CD4-positive, alpha-beta T cell treated with Interleukin-17A for 1 hour (primary cell): ENCODE measurements around the gene MAN2A1.

Source experiments
- DNase-seq: peaks from one replicate; pipeline ENCODE4 v3.0.0-alpha.2; 2020

Gene MAN2A1

DNA sequence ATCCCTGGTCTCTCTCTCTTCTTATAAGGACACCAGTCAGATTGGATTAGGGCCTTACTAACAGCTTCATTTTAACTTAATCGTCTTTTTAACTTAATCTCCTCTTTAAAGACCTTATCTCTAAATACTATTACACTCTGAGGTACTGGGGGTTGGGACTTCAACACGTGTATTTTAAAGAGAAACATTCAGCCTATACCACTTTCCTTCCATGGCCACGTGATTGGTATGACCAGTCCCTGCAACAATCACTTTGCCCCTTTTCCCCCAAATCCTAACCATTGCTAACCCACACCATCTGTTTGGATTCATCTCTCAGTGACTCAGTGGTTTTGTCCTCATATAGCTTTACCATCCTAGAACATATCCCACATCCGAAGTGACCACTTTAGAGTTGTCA is 3.8 kb upstream of the MAN2A1 start:
- no peak for DNase-seq

DNA sequence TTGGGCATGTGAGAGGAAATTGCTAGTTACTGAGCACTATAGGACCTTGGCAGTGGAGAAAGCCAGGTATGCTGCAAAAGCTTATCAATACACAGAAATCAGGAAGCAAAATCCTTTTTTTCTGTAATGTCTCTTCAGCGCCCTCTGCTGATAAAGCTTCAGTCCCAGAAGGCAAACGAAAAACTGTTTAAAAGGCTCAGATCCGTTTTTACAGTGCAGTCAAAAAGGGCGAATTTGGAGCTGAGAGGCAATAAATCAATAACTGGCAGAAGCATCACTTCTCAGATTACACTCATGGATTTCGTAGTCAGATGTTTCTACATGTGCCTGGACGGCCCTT is 1.1 kb upstream of the MAN2A1 start:
- DNase-seq = peak; percentile 57

DNA sequence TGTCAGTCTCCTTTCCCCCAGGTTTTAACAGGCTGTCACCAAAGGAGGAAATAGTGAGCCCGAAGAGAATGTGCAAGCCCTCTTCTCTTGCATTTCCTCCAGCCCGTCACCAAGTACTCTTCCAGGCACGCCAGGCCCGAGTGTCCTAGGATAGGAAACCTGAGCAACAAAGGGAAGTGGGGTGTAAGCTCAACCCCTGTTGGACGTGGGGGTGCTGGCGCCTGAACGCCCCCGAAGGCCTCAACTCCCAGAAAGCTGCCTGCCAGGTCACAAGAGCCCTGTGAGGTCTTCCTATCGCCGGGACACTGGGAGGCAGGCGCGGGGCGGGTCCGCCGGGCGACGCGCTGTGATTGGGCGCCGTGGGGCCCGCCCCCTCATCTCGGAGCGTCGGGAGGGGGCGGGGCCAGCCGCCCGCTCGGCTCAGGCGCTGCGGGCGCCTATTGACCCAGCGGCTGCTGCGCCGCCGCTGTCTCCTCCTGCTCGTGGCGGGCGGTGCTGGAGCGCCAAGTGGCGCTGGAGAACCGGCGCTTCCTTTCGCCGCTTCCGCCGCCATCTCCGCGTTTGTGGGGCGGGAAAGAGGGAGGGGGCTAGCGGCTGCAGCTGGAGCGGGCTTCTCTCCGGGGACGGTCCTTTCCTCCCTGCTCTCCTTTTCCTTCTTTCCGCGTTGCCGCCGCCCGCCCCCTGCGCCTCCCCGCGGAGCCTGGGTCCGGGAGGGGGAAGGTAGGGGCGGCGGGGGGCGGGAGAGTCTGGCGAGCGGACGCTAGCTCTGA is 572 bp upstream of the MAN2A1 start:
- DNase-seq = peak; percentile 81

DNA sequence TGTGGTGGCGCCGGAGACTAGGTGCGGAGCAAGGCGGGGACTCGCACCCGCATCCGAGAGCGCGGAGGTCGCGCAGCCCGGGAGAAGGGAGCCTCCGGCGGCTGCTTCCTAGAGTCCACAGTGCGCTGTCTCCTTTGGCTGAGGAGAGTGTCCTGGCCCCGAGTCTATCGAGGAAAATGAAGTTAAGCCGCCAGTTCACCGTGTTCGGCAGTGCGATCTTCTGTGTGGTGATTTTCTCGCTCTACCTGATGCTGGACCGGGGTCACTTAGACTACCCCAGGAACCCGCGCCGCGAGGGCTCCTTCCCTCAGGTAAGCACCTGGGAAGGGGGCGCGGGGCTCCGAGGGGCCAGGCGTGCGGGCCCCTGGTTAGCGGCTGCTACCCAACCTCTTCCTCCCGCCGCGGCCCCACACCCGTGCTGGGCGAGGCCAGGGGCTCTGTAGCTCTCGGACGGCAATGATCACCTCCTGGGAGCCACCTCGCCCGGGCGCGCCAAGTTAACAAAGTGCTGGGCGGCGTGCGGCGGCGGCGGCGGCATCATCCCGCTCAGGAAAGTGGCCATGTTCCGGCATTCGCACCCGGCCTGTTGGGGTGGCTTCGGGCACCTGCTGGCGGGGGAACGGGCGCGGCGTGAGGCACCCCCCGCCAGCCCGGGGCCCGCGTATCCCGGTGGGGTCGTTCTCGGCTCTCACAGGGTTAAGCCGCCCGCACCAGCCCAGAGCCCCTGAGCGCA is 681 bp downstream of the MAN2A1 start:
- no peak for DNase-seq

DNA sequence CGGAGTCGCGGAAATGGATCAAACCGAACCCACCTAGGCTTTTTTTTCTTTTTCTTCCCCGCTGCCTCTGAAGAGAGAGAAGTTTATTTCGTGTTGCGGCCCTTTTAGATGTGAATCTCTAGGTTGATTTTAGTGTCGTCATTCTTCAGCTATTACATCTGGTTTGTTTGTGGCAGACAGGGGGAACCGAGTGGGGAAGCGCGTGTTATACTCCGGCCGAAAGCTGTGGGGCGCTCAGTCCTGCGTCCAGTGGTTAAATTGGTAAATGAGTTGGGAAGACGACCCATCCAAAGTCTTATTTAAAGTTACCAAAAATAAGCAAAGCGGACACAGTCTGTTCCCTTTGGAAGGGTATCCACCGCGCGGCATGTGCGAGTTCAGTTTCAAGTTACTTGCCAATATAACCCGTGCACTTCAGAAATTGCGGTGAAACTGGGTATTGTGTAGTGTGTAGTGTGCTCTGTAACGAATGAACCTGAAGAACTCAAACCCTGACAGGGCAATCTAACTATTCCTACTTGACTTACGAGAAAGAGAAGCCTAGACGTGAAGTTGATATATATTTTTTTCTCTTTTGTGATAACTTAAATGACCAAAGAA is 1.3 kb downstream of the MAN2A1 start:
- peak; percentile 74 for DNase-seq

DNA sequence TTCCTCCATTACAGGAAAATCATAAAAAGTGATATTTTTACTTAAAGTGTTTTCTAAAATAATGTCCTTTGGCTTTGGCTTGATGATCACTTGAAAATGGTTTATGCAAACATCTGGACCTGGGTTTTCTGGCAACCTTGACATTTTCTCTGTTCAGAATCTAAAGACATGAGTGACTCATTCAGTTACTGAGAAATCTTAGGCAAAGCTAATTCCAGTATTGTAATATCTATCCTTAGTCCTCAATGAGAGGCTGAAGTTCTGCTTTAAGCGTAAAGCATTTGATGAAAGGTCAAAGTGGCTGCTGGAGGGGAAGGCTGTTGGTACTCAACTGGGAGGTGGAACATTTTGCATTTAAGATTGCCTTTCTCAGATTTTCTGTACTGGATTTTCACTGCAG is 2.3 kb downstream of the MAN2A1 start:
- no peak for DNase-seq

DNA sequence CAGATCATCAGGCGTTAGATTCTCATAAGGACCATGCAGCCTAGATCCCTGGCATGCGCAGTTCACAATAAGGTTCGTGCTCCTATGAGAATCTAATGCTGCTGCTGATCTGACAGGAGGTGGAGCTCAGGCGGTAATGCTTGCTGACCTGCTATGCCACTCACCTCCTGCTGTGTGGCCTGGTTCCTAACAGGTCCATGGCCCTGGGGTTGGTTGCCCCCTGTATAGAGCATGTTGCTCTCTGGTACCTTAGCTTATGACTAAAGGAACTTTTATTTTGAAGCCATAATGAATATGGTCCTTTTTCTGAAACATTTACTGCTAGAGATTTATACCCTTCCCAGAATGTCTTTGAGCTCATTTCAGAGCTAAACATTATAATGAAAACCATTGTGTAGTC is 3.1 kb downstream of the MAN2A1 start:
- peak; percentile 19 for DNase-seq

DNA sequence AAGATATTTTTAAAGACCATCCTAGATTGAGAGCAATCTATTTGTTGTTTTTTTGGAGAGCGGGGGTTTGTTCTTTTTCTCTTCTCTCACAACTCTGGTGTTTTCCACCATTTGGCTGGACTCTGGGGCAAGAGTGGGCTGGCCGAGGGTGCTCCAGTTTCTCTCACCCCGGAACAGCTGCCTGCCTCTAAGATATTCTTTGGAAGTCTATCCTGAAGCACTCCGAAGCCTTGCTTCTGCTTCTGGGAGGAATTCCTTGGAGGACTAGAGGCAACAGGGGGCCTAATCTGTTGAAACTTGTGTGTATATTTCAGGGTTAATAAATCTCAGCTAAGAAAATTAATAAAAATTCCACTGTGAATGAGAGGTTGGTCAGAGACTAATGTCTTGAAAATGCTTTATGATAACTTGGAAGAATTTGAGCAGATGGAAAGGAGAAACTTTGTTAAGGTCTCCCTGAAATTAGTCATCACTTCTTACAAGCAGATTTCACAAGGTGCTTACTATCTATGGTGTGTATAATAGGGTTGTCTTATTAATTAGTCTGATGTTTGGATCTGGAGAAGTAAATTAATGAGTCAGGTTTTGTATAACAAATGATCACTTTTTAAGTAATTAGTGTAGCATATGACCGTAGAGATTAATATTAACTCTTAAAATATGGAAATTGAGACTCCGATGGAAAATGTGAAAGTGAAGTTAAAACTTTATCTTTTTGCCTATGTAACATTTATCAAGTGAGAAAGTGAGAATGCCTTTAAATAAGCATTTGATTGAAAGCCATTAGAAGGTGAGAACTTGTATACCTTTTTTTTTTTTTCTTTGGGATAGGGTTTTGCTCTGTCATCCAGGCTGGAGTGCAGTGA is 4.0 kb downstream of the MAN2A1 start:
- DNase-seq = no peak

DNA sequence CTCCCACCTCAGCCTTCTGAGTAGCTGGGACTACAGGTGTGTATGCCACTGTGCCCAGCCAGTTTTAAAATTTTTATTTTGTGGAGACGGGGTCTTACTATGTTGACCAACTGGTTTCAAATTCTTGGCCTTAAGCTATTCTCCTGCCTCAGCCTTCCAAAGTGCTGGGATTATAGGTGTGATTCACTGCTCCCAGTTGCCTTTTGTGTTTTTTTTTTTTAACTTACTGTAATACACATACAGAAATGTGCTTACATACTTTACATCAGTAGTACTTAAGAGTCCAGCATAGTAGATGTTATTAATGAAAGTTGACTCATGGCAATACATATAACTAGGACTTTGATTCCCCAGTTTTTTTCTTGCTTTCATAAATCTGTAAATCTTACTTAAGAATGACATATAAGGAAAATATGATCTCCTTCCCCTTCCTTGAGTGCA is 4.7 kb downstream of the MAN2A1 start:
- no peak for DNase-seq

DNA sequence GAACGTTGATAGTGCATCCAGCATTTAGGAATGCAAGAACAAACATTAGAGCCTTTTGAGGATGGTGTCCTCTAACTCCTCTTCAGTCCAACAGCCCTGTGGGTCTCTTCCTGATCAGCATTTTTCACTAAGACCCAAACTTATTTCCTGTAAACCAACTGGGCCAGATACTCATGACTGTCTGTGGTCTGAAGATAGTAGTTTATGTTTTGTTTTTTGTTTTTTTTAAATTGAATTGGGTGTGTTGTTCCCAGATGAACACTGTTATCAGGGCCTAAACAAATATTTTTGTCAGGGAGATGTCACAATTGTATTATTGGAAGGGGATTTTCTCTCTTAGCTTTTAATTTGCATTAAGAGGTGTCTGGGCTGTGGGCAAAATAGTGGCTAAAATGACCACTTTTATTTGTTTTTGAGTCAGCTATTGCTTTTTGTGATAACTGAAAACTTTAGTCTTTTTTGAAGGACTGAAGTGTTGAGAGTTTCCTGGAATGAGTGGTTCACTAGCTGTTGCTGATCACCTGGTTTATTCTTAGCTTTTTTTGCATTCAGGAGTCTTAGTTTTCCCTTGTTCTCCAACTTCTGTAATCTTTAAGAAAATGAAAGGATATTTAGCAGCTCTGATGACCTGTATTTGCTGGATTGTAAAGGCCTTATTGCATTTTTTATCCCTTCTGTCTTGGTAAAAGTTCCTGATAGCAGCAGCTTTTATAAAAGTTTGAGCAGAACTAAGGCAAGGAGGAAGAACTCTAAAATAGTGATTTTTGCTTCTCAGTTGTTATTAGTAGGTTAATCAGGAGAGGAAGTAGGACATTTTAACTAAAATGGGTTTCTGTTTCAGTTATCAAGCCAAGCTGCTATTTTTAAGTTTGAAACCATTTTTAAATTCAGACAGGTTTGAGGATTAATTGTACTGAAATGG is 5.5 kb downstream of the MAN2A1 start:
- peak; percentile 14 for DNase-seq

DNA sequence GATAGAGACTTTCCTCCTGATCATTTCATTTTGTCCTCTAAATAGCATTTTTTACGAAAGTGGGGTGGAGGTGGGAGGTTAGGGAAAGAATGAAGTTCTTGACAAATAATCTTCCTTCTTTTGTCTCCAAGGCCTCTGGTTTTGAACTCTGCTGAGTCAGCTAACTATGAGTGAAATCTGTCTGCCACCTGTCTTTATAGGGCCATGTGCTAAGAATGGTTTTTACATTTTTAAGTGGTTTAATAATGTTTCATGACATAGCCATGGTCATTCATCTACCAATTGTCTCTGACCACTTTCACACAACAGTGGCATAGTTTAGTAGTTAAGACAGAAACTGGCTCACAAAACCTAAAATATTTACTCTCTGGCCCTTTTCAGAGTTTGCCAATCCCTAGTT is 7.6 kb downstream of the MAN2A1 start:
- DNase-seq = no peak

DNA sequence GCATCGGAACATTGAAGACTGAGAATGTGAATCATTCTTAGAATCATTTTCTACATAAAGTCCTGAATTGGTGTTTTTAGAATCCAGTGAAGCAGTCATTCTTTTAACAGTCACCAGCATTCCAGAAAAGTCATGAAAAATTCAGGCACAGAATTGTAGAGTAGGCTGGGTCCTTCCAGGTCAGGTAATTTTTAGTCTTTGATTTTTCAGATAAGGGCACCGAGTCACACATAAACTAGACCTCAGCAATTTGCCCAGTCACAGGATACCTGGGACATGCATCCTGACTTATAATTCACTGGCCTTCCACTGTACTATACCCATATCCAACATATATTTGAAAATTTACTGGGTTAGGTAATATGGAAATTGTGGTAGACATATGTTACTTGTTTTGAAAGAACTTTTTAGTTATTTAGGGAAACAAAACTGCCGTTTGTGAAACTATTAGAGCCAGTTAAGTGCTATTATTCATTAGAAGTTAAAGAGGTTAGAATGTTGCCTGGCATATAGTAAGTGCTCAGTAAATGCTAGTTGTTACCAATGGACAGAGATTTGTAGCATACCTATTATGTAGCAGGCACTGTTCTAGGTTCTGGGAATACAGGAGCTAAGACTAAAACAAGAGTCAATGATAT is 10.9 kb downstream of the MAN2A1 start:
- DNase-seq = no peak

DNA sequence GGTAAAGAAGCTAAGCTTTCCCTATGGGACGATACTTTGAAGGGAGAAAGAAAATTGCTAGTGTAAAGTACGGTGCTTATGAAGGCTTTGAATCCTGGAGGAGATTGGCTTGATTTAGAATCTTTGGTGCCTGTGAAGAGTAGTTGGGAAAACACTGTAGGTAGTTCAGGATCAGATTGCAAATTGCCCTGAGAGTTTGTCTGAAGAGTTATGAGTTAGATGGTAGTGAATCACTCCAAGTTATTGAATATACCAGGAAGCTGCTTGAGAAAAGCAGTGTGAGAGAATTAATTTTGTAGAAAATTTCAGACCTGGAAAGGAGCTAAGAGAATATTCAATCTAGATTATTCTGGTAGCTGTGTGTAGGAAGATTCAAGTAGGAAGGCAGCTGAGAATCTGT is 11.5 kb downstream of the MAN2A1 start:
- DNase-seq = no peak

DNA sequence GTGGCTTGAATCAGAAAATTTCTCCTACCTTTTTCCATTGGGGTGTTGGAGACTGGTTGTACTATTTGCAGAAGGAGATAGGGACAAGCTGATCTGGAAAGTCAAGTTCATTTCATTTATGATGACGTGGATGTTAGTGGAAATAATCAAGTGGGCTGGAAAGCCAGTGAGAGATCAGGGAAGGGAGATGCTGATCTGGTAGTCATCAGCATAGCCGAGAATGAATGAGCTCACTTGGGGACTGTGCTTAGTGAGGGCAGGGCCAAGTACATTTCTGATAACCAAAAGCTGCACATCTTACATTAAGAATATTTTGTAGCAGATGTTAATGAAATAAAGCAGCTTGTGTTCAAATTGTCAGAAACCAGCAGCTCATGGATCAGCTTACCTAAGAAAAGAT is 12.1 kb downstream of the MAN2A1 start:
- DNase-seq = no peak

DNA sequence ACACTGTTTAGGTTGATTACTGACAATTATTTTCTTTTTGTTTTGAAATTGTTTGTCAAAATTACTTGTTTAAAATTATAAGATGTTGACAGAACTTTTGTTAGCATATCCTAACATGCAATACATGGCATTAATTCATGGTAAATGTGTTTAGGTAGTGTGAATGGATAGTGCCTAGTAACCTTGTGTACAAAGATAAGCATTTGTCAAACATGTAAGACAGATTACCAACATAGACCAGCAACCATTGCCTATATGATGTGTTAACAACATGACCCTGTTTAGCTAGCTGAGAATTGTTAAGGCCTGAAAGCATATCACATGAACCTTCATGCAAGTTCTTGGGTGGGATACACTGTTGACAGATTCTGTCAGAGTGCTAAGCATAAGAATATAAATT is 13.4 kb downstream of the MAN2A1 start:
- no peak for DNase-seq

DNA sequence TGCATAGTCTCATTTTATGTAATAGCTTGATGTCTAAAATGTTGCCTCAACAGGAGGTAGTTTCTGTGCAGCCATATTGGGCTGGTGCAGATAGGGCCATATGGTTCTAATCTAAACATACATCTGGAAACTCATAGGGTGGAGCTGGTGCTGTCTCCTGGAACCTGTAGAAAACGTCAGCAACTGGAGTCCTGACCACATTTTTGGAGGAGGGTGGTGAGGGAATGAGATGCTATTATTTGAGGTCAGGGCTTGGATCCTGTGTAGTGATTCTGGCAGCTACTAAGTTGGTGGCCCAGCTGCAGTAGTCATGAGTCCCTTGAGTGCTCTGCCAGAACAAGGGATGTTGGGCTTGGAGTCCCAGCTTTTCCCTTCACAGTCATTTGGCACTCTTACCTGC is 14.1 kb downstream of the MAN2A1 start:
- no peak for DNase-seq

DNA sequence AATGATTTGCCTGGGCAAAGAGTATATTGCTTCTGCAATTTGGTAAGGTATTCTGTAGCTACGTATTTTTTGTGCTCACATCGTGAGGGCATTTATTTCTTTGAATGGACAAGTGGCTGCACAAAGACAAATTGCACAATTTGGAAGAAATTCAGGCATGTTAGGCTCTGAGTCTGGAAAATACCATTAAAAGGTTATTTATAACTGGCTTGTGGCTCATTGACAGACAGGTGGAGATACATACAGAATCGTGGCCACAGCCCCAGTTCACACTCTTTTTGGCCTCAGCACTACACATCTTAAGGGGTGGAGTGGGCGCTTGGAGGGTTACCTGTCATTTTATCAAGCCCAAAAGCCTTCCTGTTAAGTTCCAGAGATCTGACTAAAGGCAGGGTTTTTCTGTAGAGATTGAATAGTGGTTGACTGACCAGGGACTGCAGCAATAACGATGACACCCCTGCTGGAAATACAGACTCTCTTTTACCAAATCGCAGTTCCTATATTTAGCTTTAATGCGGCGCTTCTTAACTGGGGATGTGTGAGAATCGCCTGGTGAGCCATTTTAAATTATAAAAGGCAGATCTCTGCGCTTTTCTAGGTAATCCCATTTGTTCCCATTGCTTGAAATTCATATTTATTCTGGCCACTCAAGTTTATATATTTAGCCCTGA is 14.7 kb downstream of the MAN2A1 start:
- DNase-seq = no peak

DNA sequence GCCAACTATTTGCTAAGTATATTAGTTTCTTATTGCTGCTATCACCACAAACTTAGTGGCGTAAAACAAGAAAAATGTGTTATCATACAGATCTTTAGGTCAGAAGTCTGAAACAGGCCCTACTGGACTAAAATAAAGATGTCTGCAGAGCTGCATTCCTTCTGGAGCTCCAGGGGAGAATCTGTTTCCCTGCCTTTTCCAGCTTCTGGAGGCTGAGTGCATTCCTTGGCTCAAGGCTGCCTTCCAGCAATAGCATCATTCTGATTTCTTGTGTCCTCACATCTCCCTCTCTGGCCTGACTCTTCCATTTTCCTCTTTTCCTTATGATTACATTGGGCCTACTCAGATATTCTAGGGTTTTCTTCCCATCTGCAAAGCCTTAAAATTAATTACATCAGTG is 15.9 kb downstream of the MAN2A1 start:
- DNase-seq = no peak

DNA sequence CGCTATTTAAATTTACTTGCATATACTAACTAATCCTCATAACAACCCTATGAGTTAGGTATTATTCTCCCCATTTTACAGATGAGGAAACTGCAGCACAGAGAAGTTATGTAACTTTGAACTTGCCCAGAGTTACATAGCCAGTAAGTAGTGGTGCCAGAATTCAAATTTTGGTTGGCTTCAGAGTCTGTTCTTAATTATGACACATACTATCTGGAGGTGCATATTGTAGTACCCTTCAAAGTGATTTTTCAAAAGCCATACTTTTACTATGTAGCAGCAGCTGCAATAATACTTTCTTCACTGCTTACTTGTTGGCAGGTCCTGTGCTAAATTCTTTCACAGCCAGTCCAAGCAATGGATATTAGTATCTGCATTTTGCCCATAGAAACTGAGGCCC is 16.4 kb downstream of the MAN2A1 start:
- no peak for DNase-seq

DNA sequence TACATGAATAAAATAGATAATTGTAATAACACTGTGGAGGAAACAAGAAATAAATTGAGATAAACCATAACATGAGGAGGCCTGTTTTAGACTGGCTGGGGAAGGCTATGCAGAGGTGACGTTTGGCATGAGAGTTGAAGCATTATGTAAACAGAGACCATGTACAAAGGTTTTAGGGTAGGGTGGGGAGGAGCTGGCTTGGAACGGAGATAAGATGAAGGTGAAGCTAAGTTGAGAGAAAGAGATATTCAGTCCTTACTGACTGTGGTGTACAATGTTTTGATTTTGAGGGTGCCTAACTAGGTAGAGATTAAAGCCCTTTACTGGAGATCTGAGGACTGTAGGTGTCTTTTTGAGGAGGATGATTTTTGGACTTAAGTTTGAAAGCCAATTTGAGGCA is 17.8 kb downstream of the MAN2A1 start:
- no peak for DNase-seq

DNA sequence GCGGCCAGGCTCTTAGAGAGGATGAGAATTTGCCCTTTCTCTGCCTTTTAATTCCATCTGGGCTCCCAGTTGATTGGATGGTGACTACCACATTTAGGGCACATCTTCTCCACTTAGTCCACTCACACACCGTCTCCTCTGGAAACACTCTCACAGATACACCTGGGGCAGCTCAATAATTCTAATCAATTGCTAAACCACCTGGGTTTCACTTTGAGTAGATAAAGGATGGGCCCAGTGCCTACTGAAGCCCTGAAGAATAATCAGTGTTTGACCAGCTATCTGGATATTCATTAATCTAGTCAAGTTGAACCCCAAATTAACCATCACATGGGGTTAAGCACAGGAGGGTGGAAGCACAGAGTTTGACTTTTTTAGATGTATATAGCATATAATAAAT is 19.1 kb downstream of the MAN2A1 start:
- DNase-seq = no peak
